Osteocyte (in vitro differentiated cells): ENCODE data around the gene CLCN3. TPM values are rescaled to one million over a fixed set of nuclear protein-coding genes. Genes with fewer than 3 reads are reported as not detected.

Experiments used
- DNase-seq: peaks from one replicate; pipeline ENCODE4 v3.0.0; 2021; ENCODE audit warnings: mixed read lengths; ENCODE audit not compliant: unreplicated experiment; ENCODE audit errors: extremely low spot score
- H3K27ac Mint-ChIP-seq: one replicate; pipeline ENCODE4 v1.8.0; 2021; ENCODE audit warnings: mild to moderate bottlenecking, mixed read lengths; ENCODE audit not compliant: unreplicated experiment
- H3K27me3 Mint-ChIP-seq: one replicate; pipeline ENCODE4 v1.8.0; 2021; ENCODE audit warnings: mixed read lengths; ENCODE audit not compliant: unreplicated experiment
- H3K36me3 Mint-ChIP-seq: one replicate; pipeline ENCODE4 v1.8.0; 2021; ENCODE audit warnings: mixed read lengths; ENCODE audit not compliant: unreplicated experiment
- H3K4me1 Mint-ChIP-seq: one replicate; pipeline ENCODE4 v1.8.0; 2021; ENCODE audit warnings: mixed read lengths; ENCODE audit not compliant: unreplicated experiment
- H3K4me3 Mint-ChIP-seq: one replicate; pipeline ENCODE4 v1.8.0; 2021; ENCODE audit warnings: mild to moderate bottlenecking, moderate library complexity, mixed read lengths; ENCODE audit not compliant: unreplicated experiment
- H3K9me3 Mint-ChIP-seq: one replicate; pipeline ENCODE4 v1.8.0; 2021; ENCODE audit warnings: mixed read lengths; ENCODE audit not compliant: unreplicated experiment
- CTCF ChIP-seq: fragments of 200-600 bp; sonication (generic); IDR thresholded peaks from 2 replicates; pipeline ENCODE4 v1.5.0; 2021; ENCODE audit warnings: antibody characterized with exemption, mild to moderate bottlenecking, moderate library complexity
- total RNA-seq: library from RNA; stranded (reverse); gene quantifications from 2 replicates; pipeline ENCODE4 v1.2.1, GENCODE V29; 2021

The CLCN3 gene
- total RNA-seq, 1 donor from 2014 or later, result 38.0 TPM

DNA sequence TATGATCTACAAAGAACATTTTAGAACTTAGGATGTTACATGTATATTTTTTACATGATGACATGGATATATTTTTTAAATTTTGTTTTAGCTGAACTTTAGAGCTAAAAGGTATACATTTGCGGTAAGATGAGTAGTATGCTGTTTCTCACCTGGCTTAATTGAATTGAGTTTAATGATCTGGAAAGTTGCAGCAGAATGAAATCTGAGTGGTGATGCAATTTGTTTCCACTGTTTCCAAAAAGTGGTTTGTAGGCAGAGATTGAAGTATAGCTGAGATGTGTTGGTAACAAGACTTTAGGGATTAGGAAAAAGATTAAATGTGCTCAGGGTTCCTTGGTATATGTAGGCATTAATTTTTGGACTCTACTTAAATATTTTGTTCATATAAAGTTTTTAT, 69.3 kb downstream of the CLCN3 start:
- Mint-ChIP-seq H3K9me3 (no peaks in the 10 kb centered on the region), H3K36me3 (peaks cover 29% of the 10 kb centered on the region), H3K4me3 (no peak overlapping the region), H3K4me1 (no peaks in the 10 kb centered on the region), H3K27me3 (no peaks in the 10 kb centered on the region), H3K27ac (no peak overlapping the region)
- DNase-seq, result no peak
- no peak for TF ChIP-seq CTCF

- no peak for TF ChIP-seq CTCF
- Mint-ChIP-seq H3K36me3 (peaks cover 28% of the 10 kb centered on the region), H3K4me3 (no peak overlapping the region), H3K4me1 (no peaks in the 10 kb centered on the region), H3K27me3 (no peaks in the 10 kb centered on the region), H3K27ac (no peak overlapping the region), H3K9me3 (no peaks in the 10 kb centered on the region)
- no peak for DNase-seq
These were observed 70.4 kb downstream of the CLCN3 start for GRCh38 chr4:169690787-169691186.

GRCh38 chr4:169698331-169698730, 78.0 kb downstream of the CLCN3 start:
- H3K4me1 Mint-ChIP-seq, result no peaks in the 10 kb centered on the region
- no peak for TF ChIP-seq CTCF
- no peaks in the 10 kb centered on the region for H3K27me3 Mint-ChIP-seq
- H3K9me3 Mint-ChIP-seq, result peaks cover 4% of the 10 kb centered on the region
- H3K27ac Mint-ChIP-seq, result no peak overlapping the region
- no peak for DNase-seq
- no peak overlapping the region for H3K4me3 Mint-ChIP-seq
- H3K36me3 Mint-ChIP-seq, result peaks cover 45% of the 10 kb centered on the region

- H3K27me3 Mint-ChIP-seq, result no peaks in the 10 kb centered on the region
- no peaks in the 10 kb centered on the region for H3K4me1 Mint-ChIP-seq
- no peak for TF ChIP-seq CTCF
- H3K9me3 Mint-ChIP-seq, result no peaks in the 10 kb centered on the region
- H3K27ac Mint-ChIP-seq, result no peak overlapping the region
- peaks cover 16% of the 10 kb centered on the region for H3K36me3 Mint-ChIP-seq
- H3K4me3 Mint-ChIP-seq, result no peak overlapping the region
- DNase-seq, result no peak
These were observed 87.7 kb downstream of the CLCN3 start for GRCh38 chr4:169707958-169708643.

DNA sequence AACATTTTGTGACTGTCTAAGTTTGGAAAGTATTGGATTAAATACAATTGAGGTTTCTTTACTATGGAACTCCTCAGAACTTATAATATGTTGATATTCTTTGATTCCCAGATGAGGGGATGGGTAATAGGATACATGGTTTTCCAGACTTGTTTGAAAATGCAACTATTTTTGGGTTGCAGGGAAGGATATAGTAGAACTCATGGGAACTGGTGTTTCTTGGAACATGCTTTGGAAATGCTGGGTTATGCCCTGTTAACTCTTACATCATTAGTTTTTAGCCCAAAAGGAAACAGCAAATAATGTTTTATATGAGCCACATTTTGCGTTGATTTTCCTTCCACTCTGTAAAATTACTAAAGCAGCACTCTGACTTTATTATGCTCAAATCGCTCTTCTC, 95.4 kb downstream of the CLCN3 start:
- H3K9me3 Mint-ChIP-seq, result no peaks in the 10 kb centered on the region
- no peaks in the 10 kb centered on the region for H3K4me1 Mint-ChIP-seq
- H3K36me3 Mint-ChIP-seq, result peaks cover 29% of the 10 kb centered on the region
- no peak overlapping the region for H3K27ac Mint-ChIP-seq
- no peak for TF ChIP-seq CTCF
- H3K4me3 Mint-ChIP-seq, result no peak overlapping the region
- no peak for DNase-seq
- no peaks in the 10 kb centered on the region for H3K27me3 Mint-ChIP-seq
